H1 (cell line): ENCODE results near the gene SF3B2. TPM values are rescaled to one million over a fixed set of nuclear protein-coding genes. Genes with fewer than 3 reads are reported as not detected.

Experiments
- BCL11A ChIP-seq, 2 experiments: IDR thresholded peaks; one replicate each; pipeline ENCODE4 v1.6.1; 2011; ENCODE audit warnings: low read depth in 2 of 2, low read length in 2 of 2, mild to moderate bottlenecking in 2 of 2
- BRCA1 ChIP-seq: IDR thresholded peaks from 2 replicates; pipeline ENCODE4 v1.6.1; 2012; ENCODE audit warnings: low read depth, low read length, improper control_type of control experiment
- KDM5A ChIP-seq: fragments of 200-600 bp; IDR thresholded peaks from 2 replicates; pipeline ENCODE4 v1.7.1; 2012; ENCODE audit warnings: mild to moderate bottlenecking, low read length, inconsistent platforms, mixed read lengths
- NANOG ChIP-seq: IDR thresholded peaks from 2 replicates; pipeline ENCODE4 v1.6.1; 2011; ENCODE audit warnings: low read length, low read depth, mild to moderate bottlenecking, inconsistent platforms; ENCODE audit not compliant: insufficient read depth, poor library complexity, severe bottlenecking
- polyA plus RNA-seq, 7 experiments: library from polyadenylated mRNA; depleted of rRNA in 3 of 7; stranded (reverse) in 5 of 7; unstranded in 2 of 7; fragments of >200 nt in 5 of 7; fragments of 200-250 nt in 2 of 7; gene quantifications; 1 replicate in 5 of 7; 2 replicates in 1 of 7; 4 replicates in 1 of 7; pipeline versions ENCODE4 v1.2.1 to v1.2.3, GENCODE V29; 2011 to 2013; ENCODE audit warnings: missing spikeins in 2 of 7, mixed read lengths in 2 of 7
- total RNA-seq: library from RNA; stranded (reverse); fragmentation: NEBNext Ultra II Directional; extraction: Animal tissue kit (Norgen Biotek cat#: 25700); gene quantifications from 2 replicates; pipeline ENCODE4 v1.2.1, GENCODE V29; 2021

The SF3B2 gene
- total and polyA plus RNA-seq, 2 of the 8 experiments (the other 6 are each of a cell fraction or from before 2014, with no cell fraction given), result 182 to 237 TPM

DNA sequence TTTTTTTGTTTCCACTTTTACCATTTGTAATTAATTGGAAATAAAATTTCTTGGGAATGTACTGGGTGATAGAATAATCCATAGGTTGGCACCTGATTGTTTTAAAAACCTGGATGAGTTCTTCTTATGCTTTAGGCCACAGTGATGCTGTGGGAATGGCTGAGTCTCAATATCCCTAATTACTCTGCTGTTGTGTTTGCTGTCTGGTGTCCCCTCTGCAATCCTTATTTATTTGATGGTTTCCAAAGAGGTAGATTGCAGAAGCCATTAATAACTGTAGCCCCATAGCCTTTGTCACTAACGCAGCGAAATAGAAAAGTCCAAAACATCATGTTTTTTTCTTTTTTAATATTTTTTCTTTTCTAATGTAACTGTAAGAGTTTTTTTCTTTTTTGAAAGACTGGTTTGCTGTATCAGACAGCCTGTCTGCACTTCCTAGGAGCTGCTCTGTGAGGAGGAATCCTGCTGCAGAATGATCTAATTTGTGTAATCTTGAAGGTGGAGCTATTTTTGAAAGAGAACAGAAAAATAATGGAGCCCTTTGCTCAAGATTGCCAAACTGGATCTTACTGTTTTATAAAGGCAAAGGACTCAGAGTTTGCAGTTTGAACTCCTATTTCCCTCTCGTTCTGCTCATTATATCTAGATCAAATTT, 32.8 kb downstream of the SF3B2 start (continued):
- TF ChIP-seq NANOG, result no peak
- no peak for TF ChIP-seq KDM5A
- no peak for TF ChIP-seq BRCA1
- TF ChIP-seq BCL11A (IDR thresholded peaks at IDR 0.05; ENCODE audit: low read depth in 2 of 2, low read length in 2 of 2), result no peak
